ENCODE measurements around the gene CA14. TPM values are rescaled to one million over a fixed set of nuclear protein-coding genes. Genes with fewer than 3 reads are reported as not detected.

CA14 gene
- total and polyA plus RNA-seq, 2 experiments from 2014 or later: 41.3 to 47.4 TPM

DNA sequence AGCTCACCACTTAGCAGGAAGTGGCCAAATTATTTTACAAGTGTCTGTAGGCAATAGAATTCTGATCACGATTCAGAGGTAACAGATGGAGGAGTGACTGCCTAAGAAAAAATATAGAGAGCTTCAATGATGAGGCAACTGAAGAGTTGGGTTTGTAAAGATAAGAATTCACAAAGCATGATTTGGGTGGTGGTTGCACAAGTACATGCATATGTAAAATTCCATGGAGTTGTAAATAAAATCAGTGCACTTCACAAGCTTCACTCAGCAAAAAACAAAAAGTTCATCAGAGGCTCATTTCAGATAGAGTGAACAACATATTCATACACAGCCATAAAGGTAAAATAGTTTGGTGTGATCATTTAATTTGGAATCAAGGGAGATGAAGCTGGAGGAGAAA is 32.6 kb upstream of the CA14 start (continued):
- no peak for TF ChIP-seq POLR2AphosphoS5 (IDR thresholded peaks at IDR 0.05; ENCODE audit: low read depth)
- no peak for TF ChIP-seq EZH2 (IDR thresholded peaks at IDR 0.05; ENCODE audit: low read depth, unreplicated experiment)
- no peak for TF ChIP-seq ZNF462 (CRISPR knock-in tag; IDR thresholded peaks at IDR 0.05)
- TF ChIP-seq NANOG (IDR thresholded peaks at IDR 0.05; ENCODE audit: borderline replicate concordance): no peak
- TF ChIP-seq ZNF331 (CRISPR knock-in tag; IDR thresholded peaks at IDR 0.05; ENCODE audit: low read depth): no peak
- TF ChIP-seq CTCF (conservative IDR thresholded peaks at IDR 0.05; ENCODE audit: low read depth in 2 of 2): no peak

DNA sequence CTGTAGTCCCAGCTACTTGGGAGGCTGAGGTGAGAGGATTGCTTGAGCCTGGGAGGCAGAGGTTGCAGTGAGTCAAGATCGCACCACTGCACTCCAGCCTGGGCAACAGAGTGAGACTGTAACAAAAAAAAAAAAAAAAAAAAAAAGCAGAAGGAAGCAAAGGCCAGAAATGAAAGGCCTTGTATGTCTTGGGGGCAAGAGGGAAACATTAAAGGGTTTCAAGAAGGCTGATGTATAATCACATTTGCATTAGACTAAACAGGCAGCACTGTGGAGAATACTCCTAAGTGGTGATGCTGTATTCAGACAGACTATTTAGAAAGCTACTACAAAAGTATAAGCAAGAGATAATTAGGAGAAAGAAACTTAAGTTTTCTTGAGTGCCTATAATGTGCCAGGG is 32.0 kb upstream of the CA14 start:
- no peak overlapping the region for H3K27ac Mint-ChIP-seq
- Histone ChIP-seq H3K4me2 (no peak overlapping the region), H2AFZ (no peak overlapping the region), H3K4me3 (no peak overlapping the region), H3K36me3 (ENCODE audit: insufficient read depth) (peaks cover 55% of the 10 kb centered on the region), H3K4me1 (ENCODE audit: insufficient read depth) (no peaks in the 10 kb centered on the region), H3K27ac (ENCODE audit: low read depth) (no peak overlapping the region), H3K9me2 (ENCODE audit: insufficient read depth) (no peaks in the 10 kb centered on the region), H3F3A (replicated peaks; ENCODE audit: low read depth) (peaks cover 21% of the 10 kb centered on the region; the same call in 1 of the 2 replicates), H4K20me1 (replicated peaks; ENCODE audit: insufficient read depth) (no peaks in the 10 kb centered on the region; the same call in 1 of the 2 replicates), H3K79me2 (replicated peaks; ENCODE audit: insufficient read depth) (peaks cover 19% of the 10 kb centered on the region), H3K27me3 (ENCODE audit: insufficient read depth) (no peaks in the 10 kb centered on the region)
- H3K9me3 Mint-ChIP-seq: no peaks in the 10 kb centered on the region
- no peaks in the 10 kb centered on the region for H3K27me3 Mint-ChIP-seq (ENCODE audit: insufficient read depth, low read depth, poor library complexity)
- ATAC-seq (no peak), DNase-seq (ENCODE audit: low spot score) (no peak)
- H3K4me1 Mint-ChIP-seq: no peaks in the 10 kb centered on the region
- no peak overlapping the region for H3K4me3 Mint-ChIP-seq
- peaks cover 80% of the 10 kb centered on the region for H3K36me3 Mint-ChIP-seq (ENCODE audit: low read depth)
- no peak for TF ChIP-seq CREB1 (CRISPR knock-in tag; IDR thresholded peaks at IDR 0.05; ENCODE audit: low read depth)
- no peak for TF ChIP-seq ZNF331 (CRISPR knock-in tag; IDR thresholded peaks at IDR 0.05; ENCODE audit: low read depth)
- no peak for TF ChIP-seq REST (IDR thresholded peaks at IDR 0.05; ENCODE audit: unreplicated experiment)
- no peak for TF ChIP-seq CTCF (conservative IDR thresholded peaks at IDR 0.05; ENCODE audit: low read depth in 2 of 2)
- no peak for TF ChIP-seq STAT1 (IDR thresholded peaks at IDR 0.05; ENCODE audit: unreplicated experiment)
- no peak for TF ChIP-seq EZH2 (IDR thresholded peaks at IDR 0.05; ENCODE audit: low read depth, unreplicated experiment)
- TF ChIP-seq JUNB (IDR thresholded peaks at IDR 0.05; ENCODE audit: unreplicated experiment): no peak
